IMR-90 (cell line): Measurements from ENCODE around the gene CYP39A1. TPM values are rescaled to one million over a fixed set of nuclear protein-coding genes. Genes with fewer than 3 reads are reported as not detected.

Source experiments
- ATAC-seq: fragments of 200-7000 bp; cut with Tn5 transposase; 2 replicates; pipeline ENCODE4 v1.9.1; 2020; ENCODE audit warnings: low read depth, mild to moderate bottlenecking, moderate library complexity
- BruUV-seq: library from RNA; stranded (reverse); fragments of 400-500 nt; replicated peaks from 2 replicates; lab custom pipeline; 2021; lab: Mats Ljungman, UMichigan
- CTCF ChIA-PET: fragments of 300-600 bp; formaldehyde crosslinking; extraction: SDS; loops from one replicate; lab custom pipeline; 2021; ENCODE audit warnings: antibody characterized with exemption; lab: Yijun Ruan, JAX
- POLR2A ChIA-PET: fragments of 300-600 bp; sonication (Branson Sonifier 250); formaldehyde crosslinking; loops from one replicate; lab custom pipeline; 2022; ENCODE audit warnings: antibody characterized with exemption; ENCODE audit not compliant: unreplicated experiment; lab: Charles Lee
- DNase-seq: peaks from one replicate; pipeline ENCODE4 v3.0.0; 2013
- H2AFZ ChIP-seq: replicated peaks from 2 replicates; pipeline ENCODE3; 2013; ENCODE audit warnings: low read length, mild to moderate bottlenecking; ENCODE audit not compliant: poor library complexity
- H2AK5ac ChIP-seq: 2 replicates; pipeline ENCODE4 v1.6.1; 2013; ENCODE audit warnings: low read depth, low read length, inconsistent platforms
- H2AK9ac ChIP-seq: replicated peaks from 2 replicates; pipeline ENCODE3; 2013; ENCODE audit warnings: mild to moderate bottlenecking, low read depth, low read length, moderate library complexity; ENCODE audit not compliant: poor library complexity
- H2BK120ac ChIP-seq: 2 replicates; pipeline ENCODE4 v1.6.1; 2013; ENCODE audit warnings: low read depth, low read length, inconsistent platforms
- H2BK15ac ChIP-seq: 3 replicates; pipeline ENCODE4 v1.6.1; 2013; ENCODE audit warnings: low read depth, low read length, inconsistent platforms
- H2BK20ac ChIP-seq: 2 replicates; pipeline ENCODE4 v1.6.1; 2013; ENCODE audit warnings: low read depth, mild to moderate bottlenecking, inconsistent platforms, low read length, moderate library complexity
- H2BK5ac ChIP-seq: 2 replicates; pipeline ENCODE4 v1.6.1; 2013; ENCODE audit warnings: mild to moderate bottlenecking, low read depth, low read length, inconsistent platforms; ENCODE audit not compliant: poor library complexity, severe bottlenecking
- H3K14ac ChIP-seq: replicated peaks from 2 replicates; pipeline ENCODE4 v1.6.1; 2013; ENCODE audit warnings: low read depth, low read length, inconsistent platforms
- H3K18ac ChIP-seq: 2 replicates; pipeline ENCODE4 v1.6.1; 2013; ENCODE audit warnings: low read depth, low read length, control low read depth
- H3K23ac ChIP-seq: 2 replicates; pipeline ENCODE4 v1.6.1; 2013; ENCODE audit warnings: low read depth, low read length, inconsistent platforms
- H3K27ac ChIP-seq: 2 replicates; pipeline ENCODE4 v1.5.1; 2013; ENCODE audit warnings: mild to moderate bottlenecking, control low read depth, low read length; ENCODE audit not compliant: insufficient read depth
- H3K27me3 ChIP-seq: 2 replicates; pipeline ENCODE4 v1.6.1; 2013; ENCODE audit warnings: low read length; ENCODE audit not compliant: control insufficient read depth, insufficient read depth
- H3K36me3 ChIP-seq: 2 replicates; pipeline ENCODE4 v1.6.1; 2013; ENCODE audit warnings: low read length, mixed read lengths; ENCODE audit not compliant: control insufficient read depth, insufficient read depth
- H3K4ac ChIP-seq: 2 replicates; pipeline ENCODE4 v1.6.1; 2013; ENCODE audit warnings: low read depth, low read length, inconsistent platforms
- H3K4me1 ChIP-seq: 2 replicates; pipeline ENCODE4 v1.6.1; 2013; ENCODE audit warnings: low read length, mixed read lengths; ENCODE audit not compliant: control insufficient read depth, insufficient read depth
- H3K4me2 ChIP-seq: 2 replicates; pipeline ENCODE4 v1.6.1; 2013; ENCODE audit warnings: low read depth, mild to moderate bottlenecking, control low read depth, low read length, moderate library complexity
- H3K4me3 ChIP-seq: 2 replicates; pipeline ENCODE4 v1.5.1; 2013; ENCODE audit warnings: low read depth, mild to moderate bottlenecking, control low read depth, low read length, moderate library complexity; ENCODE audit not compliant: insufficient read depth
- H3K56ac ChIP-seq: 2 replicates; pipeline ENCODE4 v1.6.1; 2013; ENCODE audit warnings: low read length, inconsistent platforms; ENCODE audit not compliant: insufficient read depth; ENCODE audit errors: extremely low read depth
- H3K79me1 ChIP-seq, 2 experiments: 2 replicates each; pipeline ENCODE4 v1.6.1; 2013; ENCODE audit warnings: low read length in 2 of 2, inconsistent platforms in 1 of 2, low read depth in 1 of 2
- H3K9ac ChIP-seq: 2 replicates; pipeline ENCODE4 v1.6.1; 2013; ENCODE audit warnings: low read depth, low read length, control low read depth
- H3K9me1 ChIP-seq: 2 replicates; pipeline ENCODE4 v1.6.1; 2013; ENCODE audit warnings: low read length, inconsistent platforms; ENCODE audit not compliant: insufficient read depth
- H3K9me3 ChIP-seq: 2 replicates; pipeline ENCODE4 v1.6.1; 2013; ENCODE audit warnings: low read length; ENCODE audit not compliant: control insufficient read depth, insufficient read depth
- H4K20me1 ChIP-seq: 2 replicates; pipeline ENCODE4 v1.6.1; 2013; ENCODE audit warnings: low read length, inconsistent platforms; ENCODE audit not compliant: insufficient read depth
- H4K5ac ChIP-seq: 2 replicates; pipeline ENCODE4 v1.6.1; 2013; ENCODE audit warnings: mild to moderate bottlenecking, low read depth, low read length, control low read depth
- H4K8ac ChIP-seq, 2 experiments: 2 replicates each; pipeline ENCODE4 v1.6.1; 2013; ENCODE audit warnings: low read depth in 2 of 2, low read length in 2 of 2, control low read depth in 1 of 2, inconsistent platforms in 1 of 2
- H4K91ac ChIP-seq: 2 replicates; pipeline ENCODE4 v1.6.1; 2013; ENCODE audit warnings: low read depth, low read length, inconsistent platforms; ENCODE audit not compliant: insufficient read depth
- BHLHE40 ChIP-seq: fragments of 150-350 bp; IDR thresholded peaks from 2 replicates; pipeline ENCODE4 v1.6.1; 2016; ENCODE audit warnings: mild to moderate bottlenecking, low read depth, low read length
- CEBPB ChIP-seq: IDR thresholded peaks from 2 replicates; pipeline ENCODE4 v1.6.1; 2012; ENCODE audit warnings: low read depth, low read length, improper control_type of control experiment
- CTCF ChIP-seq: conservative IDR thresholded peaks from 2 replicates; pipeline ENCODE4 v1.5.1; 2012; ENCODE audit warnings: mild to moderate bottlenecking, low read depth, low read length, improper control_type of control experiment
- ELK1 ChIP-seq: fragments of 150-350 bp; IDR thresholded peaks from 2 replicates; pipeline ENCODE4 v1.6.1; 2016; ENCODE audit warnings: low read depth, mild to moderate bottlenecking, low read length, moderate library complexity, borderline replicate concordance
- FOS ChIP-seq: fragments of 150-350 bp; IDR thresholded peaks from 2 replicates; pipeline ENCODE4 v1.6.1; 2016; ENCODE audit warnings: low read depth, low read length
- RFX5 ChIP-seq: IDR thresholded peaks from 2 replicates; pipeline ENCODE4 v1.8.0; 2012; ENCODE audit warnings: low read depth, mild to moderate bottlenecking, low read length, moderate library complexity
- SMC3 ChIP-seq: fragments of 150-350 bp; IDR thresholded peaks from 2 replicates; pipeline ENCODE4 v1.6.1; 2016; ENCODE audit warnings: low read depth, mild to moderate bottlenecking, antibody characterized with exemption, low read length, moderate library complexity
- dilution Hi-C: fragments of 300-500 bp; cut with HindIII; formaldehyde crosslinking; loops from one replicate; pipeline ENCODE4 v1.14.3; 2018; ENCODE audit warnings: low sequenced_read_pairs; ENCODE audit not compliant: unreplicated experiment
- in situ Hi-C: fragments of 300-500 bp; cut with MboI; formaldehyde crosslinking; loops from 3 replicates; pipeline ENCODE4 v1.14.3; 2019; ENCODE audit warnings: low sequenced_read_pairs, inconsistent platforms, mixed read lengths
- intact Hi-C: fragments of 100-400 bp; cut with micrococcal nuclease; formaldehyde crosslinking; loops from 2 replicates; pipeline ENCODE4 v1.10.0; 2022
- polyA plus RNA-seq, 3 experiments: library from polyadenylated mRNA; depleted of rRNA; stranded (reverse); fragments of >200 nt; gene quantifications; 2 replicates each; pipeline ENCODE4 v1.2.3, GENCODE V29; 2012; ENCODE audit warnings: low replicate concordance in 1 of 3
- total RNA-seq: library from RNA; depleted of rRNA; stranded (reverse); fragments of >200 nt; gene quantifications from 2 replicates; pipeline ENCODE4 v1.2.3, GENCODE V29; 2012

CYP39A1 gene
- total and polyA plus RNA-seq, 2 of the 4 experiments (the other 2 are of a cell fraction), result 0.03 TPM; not detected in 1

GRCh38 chr6:46525583-46525982 lies 127.0 kb downstream of the CYP39A1 start:
- Histone ChIP-seq H3K23ac (no peak overlapping the region), H3K79me1 (no peaks in the 10 kb centered on the region), H2AK5ac (no peak overlapping the region), H3K4me3 (no peak overlapping the region), H3K4me2 (no peak overlapping the region), H3K4ac (no peak overlapping the region), H2BK20ac (no peak overlapping the region), H4K5ac (no peak overlapping the region), H2AFZ (no peak overlapping the region), H4K20me1 (no peaks in the 10 kb centered on the region), H3K4me1 (no peaks in the 10 kb centered on the region), H3K9me3 (no peaks in the 10 kb centered on the region), H4K91ac (no peak overlapping the region), H2BK5ac (no peak overlapping the region), H4K8ac (no peak overlapping the region), H2AK9ac (no peak overlapping the region), H2BK120ac (no peak overlapping the region), H2BK15ac (no peak overlapping the region), H3K27me3 (no peaks in the 10 kb centered on the region), H3K27ac (no peak overlapping the region), H3K18ac (no peak overlapping the region), H3K9ac (no peak overlapping the region), H3K56ac (no peak overlapping the region), H3K9me1 (no peaks in the 10 kb centered on the region), H3K14ac (no peak overlapping the region), H3K36me3 (no peaks in the 10 kb centered on the region)
- POLR2A ChIA-PET, result interaction anchor here (0.6 kb wide), 2 partner anchors 10 to 49 kb away, joined by 3 read pairs; no protein-coding TSS in a partner anchor
- intact Hi-C loops, result no loop called here
- CTCF ChIA-PET, result no interaction called here
- ATAC-seq, result no peak
- no peak for DNase-seq
- dilution Hi-C loops, result no loop called here
- BruUV-seq, result no TSS peak
- in situ Hi-C loops, result no loop called here
- TF ChIP-seq ELK1, result no peak
- TF ChIP-seq SMC3, result no peak
- no peak for TF ChIP-seq RFX5
- no peak for TF ChIP-seq FOS
- TF ChIP-seq CEBPB, result no peak
- TF ChIP-seq CTCF, result no peak
- TF ChIP-seq BHLHE40, result no peak
